ENCODE data around the gene JADE2. TPM values are rescaled to one million over a fixed set of nuclear protein-coding genes. Genes with fewer than 3 reads are reported as not detected.

The JADE2 gene
- polyA plus RNA-seq, 3 donors: 2.1 to 10.2 (median 3.1) TPM

GRCh38 chr5:134560698-134561097, 35.2 kb downstream of the JADE2 start:
- Mint-ChIP-seq H3K4me1 (peaks cover 11% of the 10 kb centered on the region), H3K27ac (peak overlapping the region in 3 of 7 donors; percentile 37 to 62 (median 46)), H3K4me3 (no peak overlapping the region), H3K9me3 (no peaks in the 10 kb centered on the region), H3K36me3 (peaks cover 54% of the 10 kb centered on the region in 2 donors), H3K27me3 (ENCODE audit: low read depth in 3 of 3) (peaks cover 0 to 2% (median 0%) of the 10 kb centered on the region in 3 donors)
- 97% methylated on average over 12 of the region's 15 CpGs for WGBS (ENCODE audit: insufficient coverage)
- H3K27ac ChIP-seq (ENCODE audit: low read depth in 1 of 2, low read length in 2 of 2): no peak overlapping the region
- no peak overlapping the region for H3K9ac ChIP-seq (ENCODE audit: insufficient read depth, low read length, poor library complexity, severe bottlenecking)
- no peaks in the 10 kb centered on the region for H3K79me2 ChIP-seq (ENCODE audit: insufficient read depth, low read length)
- intact Hi-C loops (cut with micrococcal nuclease): no loop called here
- no peak overlapping the region for H2AFZ ChIP-seq (ENCODE audit: insufficient read depth, low read depth, low read length, poor library complexity, severe bottlenecking)
- no peak overlapping the region for H3K4me3 ChIP-seq (replicated peaks in 1 of 3; ENCODE audit: low read depth in 2 of 3, low read length in 3 of 3)
- H3K4me1 ChIP-seq (ENCODE audit: control insufficient read depth in 1 of 2, insufficient read depth in 2 of 2, low read length in 2 of 2): peaks cover 7 to 12% of the 10 kb centered on the region in 2 donors
- H3K36me3 ChIP-seq (replicated peaks in 1 of 2; ENCODE audit: control insufficient read depth in 1 of 2, insufficient read depth in 2 of 2, low read length in 2 of 2): peaks cover 38 to 70% of the 10 kb centered on the region in 2 donors
- DNase-seq: no peak
- no peaks in the 10 kb centered on the region for H3K9me3 ChIP-seq (replicated peaks in 1 of 2; ENCODE audit: control insufficient read depth in 1 of 2, insufficient read depth in 1 of 2, low read length in 2 of 2)
- peaks cover 7% of the 10 kb centered on the region for H4K20me1 ChIP-seq (ENCODE audit: insufficient read depth, low read length)
- no peak for TF ChIP-seq CTCF (IDR thresholded peaks at IDR 0.05)
- H3K4me2 ChIP-seq (replicated peaks; ENCODE audit: extremely low read depth, low read length, poor library complexity, severe bottlenecking): no peak overlapping the region
- H3K27me3 ChIP-seq (ENCODE audit: control insufficient read depth in 2 of 2, insufficient read depth in 2 of 2, low read length in 2 of 2): no peaks in the 10 kb centered on the region

- H3K36me3 Mint-ChIP-seq: peaks cover 59 to 64% of the 10 kb centered on the region in 2 donors
- DNase-seq: no peak
- H3K27me3 Mint-ChIP-seq (ENCODE audit: low read depth in 3 of 3): no peaks in the 10 kb centered on the region
- H3K9me3 Mint-ChIP-seq: no peaks in the 10 kb centered on the region
- H3K27me3 ChIP-seq (ENCODE audit: control insufficient read depth in 2 of 2, insufficient read depth in 2 of 2, low read length in 2 of 2): no peaks in the 10 kb centered on the region
- H3K79me2 ChIP-seq (ENCODE audit: insufficient read depth, low read length): no peaks in the 10 kb centered on the region
- H3K4me3 Mint-ChIP-seq: no peak overlapping the region
- peak overlapping the region in 1 of 7 donors; percentile 50 for H3K27ac Mint-ChIP-seq
- H3K9me3 ChIP-seq (replicated peaks in 1 of 2; ENCODE audit: control insufficient read depth in 1 of 2, insufficient read depth in 1 of 2, low read length in 2 of 2): no peaks in the 10 kb centered on the region
- H3K4me3 ChIP-seq (replicated peaks in 1 of 3; ENCODE audit: low read depth in 2 of 3, low read length in 3 of 3): no peak overlapping the region
- WGBS (ENCODE audit: insufficient coverage): 88% methylated on average over 8 of the region's 9 CpGs
- H4K20me1 ChIP-seq (ENCODE audit: insufficient read depth, low read length): peaks cover 7% of the 10 kb centered on the region
- intact Hi-C loops (cut with micrococcal nuclease): no loop called here
- no peak overlapping the region for H3K4me2 ChIP-seq (replicated peaks; ENCODE audit: extremely low read depth, low read length, poor library complexity, severe bottlenecking)
- H2AFZ ChIP-seq (ENCODE audit: insufficient read depth, low read depth, low read length, poor library complexity, severe bottlenecking): no peak overlapping the region
- H3K36me3 ChIP-seq (replicated peaks in 1 of 2; ENCODE audit: control insufficient read depth in 1 of 2, insufficient read depth in 2 of 2, low read length in 2 of 2): peaks cover 50 to 81% of the 10 kb centered on the region in 2 donors
- peak overlapping the region in 1 of 2 donors; percentile 36 for H3K27ac ChIP-seq (ENCODE audit: low read depth in 1 of 2, low read length in 2 of 2)
- peaks cover under 1% of the 10 kb centered on the region for H3K4me1 Mint-ChIP-seq
- no peak overlapping the region for H3K9ac ChIP-seq (ENCODE audit: insufficient read depth, low read length, poor library complexity, severe bottlenecking)
- no peak for TF ChIP-seq CTCF (IDR thresholded peaks at IDR 0.05)
- H3K4me1 ChIP-seq (ENCODE audit: control insufficient read depth in 1 of 2, insufficient read depth in 2 of 2, low read length in 2 of 2): peaks cover 0 to under 1% of the 10 kb centered on the region in 2 donors
Observed at GRCh38 chr5:134561871-134562296, 36.4 kb downstream of the JADE2 start.
